Liver (tissue), 9 donors: Measurements from ENCODE around the gene DEFB131A. TPM values are rescaled to one million over a fixed set of nuclear protein-coding genes. Genes with fewer than 3 reads are reported as not detected.
"Not testable (repeated sequence)": the region's sequence is repeated elsewhere in the genome, so short reads cannot be mapped to it uniquely, and the experiment has no call there.

ENCODE experiments used
- DNase-seq: peaks from one replicate; pipeline ENCODE4 v3.0.0-alpha.2; 2017; ENCODE audit warnings: low spot score
- H3K27ac ChIP-seq, 2 donors: one replicate each; pipeline ENCODE4 v1.7.0; 2013; ENCODE audit warnings: inconsistent platforms in 2 of 2, low read length in 2 of 2, control low read depth in 1 of 2, low read depth in 1 of 2, mild to moderate bottlenecking in 1 of 2
- H3K27me3 ChIP-seq, 4 donors: one replicate each; pipeline versions ENCODE4 v1.6.1 to v1.7.0; 2013; ENCODE audit warnings: low read length in 3 of 4, inconsistent platforms in 1 of 4, mild to moderate bottlenecking in 1 of 4, moderate library complexity in 1 of 4; ENCODE audit not compliant: control insufficient read depth in 4 of 4, insufficient read depth in 4 of 4
- H3K36me3 ChIP-seq, 4 donors: one replicate each; pipeline versions ENCODE4 v1.6.1 to v1.7.0; 2013; ENCODE audit warnings: low read length in 3 of 4, mild to moderate bottlenecking in 3 of 4, low read depth in 1 of 4, moderate library complexity in 1 of 4; ENCODE audit not compliant: control insufficient read depth in 4 of 4, insufficient read depth in 3 of 4
- H3K4me1 ChIP-seq, 4 donors: one replicate each; pipeline versions ENCODE4 v1.6.1 to v1.7.0; 2013; ENCODE audit warnings: low read length in 3 of 4, mild to moderate bottlenecking in 3 of 4, moderate library complexity in 1 of 4; ENCODE audit not compliant: control insufficient read depth in 4 of 4, insufficient read depth in 4 of 4
- H3K4me3 ChIP-seq, 3 donors: one replicate each; pipeline versions ENCODE4 v1.6.1 to v1.7.0; 2013; ENCODE audit warnings: low read length in 3 of 3, control low read depth in 1 of 3, low read depth in 1 of 3, mild to moderate bottlenecking in 1 of 3
- H3K9ac ChIP-seq, 2 donors: one replicate each; pipeline ENCODE4 v1.7.0; 2013; ENCODE audit warnings: low read length in 2 of 2, mild to moderate bottlenecking in 2 of 2, moderate library complexity in 2 of 2, control low read depth in 1 of 2, low read depth in 1 of 2
- H3K9me3 ChIP-seq, 4 donors: one replicate each; pipeline versions ENCODE4 v1.6.1 to v1.7.0; 2013; ENCODE audit warnings: low read length in 3 of 4; ENCODE audit not compliant: control insufficient read depth in 4 of 4
- WGBS: extraction: QIAGEN DNeasy Blood & Tissue Kit; methylation state at CpG from one replicate; pipeline ENCODE4 v1.1.7; 2013; 5-methylcytosine and 5-hydroxymethylcytosine counted together
- polyA plus RNA-seq, 2 donors: library from polyadenylated mRNA; stranded (reverse) in 1 of 2; unstranded in 1 of 2; fragments of 200-250 nt in 1 of 2; fragments of >200 nt in 1 of 2; fragmentation: Nextera tagmentation in 1 of 2; extraction: Ambion mirVana in 1 of 2; gene quantifications; one replicate each; pipeline versions ENCODE4 v1.2.1 to v1.2.3, GENCODE V29; 2013 to 2015
- total RNA-seq, 2 donors: library from RNA; depleted of rRNA; stranded (reverse); fragments of >200 nt; gene quantifications; one replicate each; pipeline ENCODE4 v1.2.3, GENCODE V29; 2014
- donor health status: healthy.
- donor health status: healthy.
- donor health status: healthy.
- donor health status: healthy.
- donor health status: healthy.

DEFB131A gene
- total and polyA plus RNA-seq, 4 donors: not detected

DNA sequence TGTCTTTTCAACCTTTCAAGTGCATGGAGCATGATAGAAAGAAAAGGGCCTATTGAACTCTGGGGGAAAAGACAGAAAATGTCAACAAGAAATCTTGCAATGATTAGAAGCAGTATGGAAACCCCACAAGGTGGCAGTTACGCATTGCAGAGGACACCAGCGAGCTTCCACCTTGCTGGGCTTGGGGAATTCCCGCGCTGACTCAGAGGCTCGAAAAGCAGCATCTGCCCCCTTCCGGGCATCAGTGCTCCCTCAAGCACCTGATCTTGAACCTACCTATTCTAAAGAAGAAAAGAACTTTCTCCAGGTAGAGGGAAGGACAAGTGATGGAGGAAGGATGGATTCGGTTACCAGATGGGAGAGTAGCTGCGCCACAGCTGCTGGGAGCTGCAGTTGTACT, 35.3 kb downstream of the DEFB131A start:
- not testable (repeated sequence) for DNase-seq, H3K4me3 ChIP-seq, H3K27ac ChIP-seq, H3K4me1 ChIP-seq, H3K36me3 ChIP-seq, H3K9me3 ChIP-seq, H3K27me3 ChIP-seq, H3K9ac ChIP-seq
- WGBS: 65% methylated on average over 8 of the region's 8 CpGs

GRCh38 chr4:9480066-9480465, 35.9 kb downstream of the DEFB131A start:
- 83% methylated on average over 12 of the region's 12 CpGs for WGBS
- not testable (repeated sequence) for DNase-seq

GRCh38 chr4:9482871-9483270, 38.7 kb downstream of the DEFB131A start:
- H3K9me3 ChIP-seq, H3K4me1 ChIP-seq, H3K36me3 ChIP-seq, H3K27me3 ChIP-seq, DNase-seq, H3K4me3 ChIP-seq, H3K27ac ChIP-seq, H3K9ac ChIP-seq: not testable (repeated sequence)
- WGBS: 88% methylated on average over 11 of the region's 11 CpGs

More at GRCh38 chr4:9480066-9480465, 35.9 kb downstream of the DEFB131A start:
- not testable (repeated sequence) for H3K9me3 ChIP-seq, H3K9ac ChIP-seq, H3K27ac ChIP-seq, H3K4me3 ChIP-seq, H3K36me3 ChIP-seq, H3K27me3 ChIP-seq, H3K4me1 ChIP-seq

GRCh38 chr4:9483682-9484081, 39.5 kb downstream of the DEFB131A start:
- DNase-seq, H3K9me3 ChIP-seq, H3K4me3 ChIP-seq, H3K36me3 ChIP-seq, H3K27ac ChIP-seq, H3K9ac ChIP-seq, H3K4me1 ChIP-seq, H3K27me3 ChIP-seq: not testable (repeated sequence)
- 80% methylated on average over 10 of the region's 10 CpGs for WGBS

DNA sequence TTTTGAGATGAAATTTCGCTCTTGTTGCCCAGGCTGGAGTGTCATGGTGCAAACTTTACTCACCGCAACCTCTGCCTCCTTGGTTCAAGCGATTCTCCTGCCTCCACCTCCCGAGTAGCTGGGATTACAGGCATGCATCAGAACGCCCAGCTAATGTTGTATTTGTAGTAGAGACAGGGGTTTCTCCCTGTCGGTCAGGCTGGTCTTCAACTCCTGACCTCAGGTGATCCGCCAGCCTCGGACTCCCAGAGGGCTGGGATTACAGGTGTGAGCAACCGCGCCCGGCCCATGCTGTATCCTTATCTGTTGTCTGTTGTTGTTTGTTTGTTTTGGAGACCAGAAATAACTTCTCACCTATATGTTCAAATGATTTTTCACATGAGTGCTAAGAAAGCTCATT, 42.7 kb downstream of the DEFB131A start:
- H3K27ac ChIP-seq, H3K9me3 ChIP-seq, H3K36me3 ChIP-seq, DNase-seq, H3K4me3 ChIP-seq, H3K4me1 ChIP-seq, H3K9ac ChIP-seq, H3K27me3 ChIP-seq: not testable (repeated sequence)
- WGBS: 73% methylated on average over 11 of the region's 11 CpGs

GRCh38 chr4:9488796-9489195, 44.6 kb downstream of the DEFB131A start:
- not testable (repeated sequence) for H3K36me3 ChIP-seq, H3K9ac ChIP-seq, H3K27me3 ChIP-seq, H3K4me1 ChIP-seq, DNase-seq, H3K9me3 ChIP-seq, H3K4me3 ChIP-seq, H3K27ac ChIP-seq
- 79% methylated on average over 15 of the region's 15 CpGs for WGBS

GRCh38 chr4:9490496-9490895, 46.3 kb downstream of the DEFB131A start:
- H3K27me3 ChIP-seq, H3K9me3 ChIP-seq, DNase-seq, H3K4me3 ChIP-seq, H3K36me3 ChIP-seq, H3K4me1 ChIP-seq, H3K9ac ChIP-seq, H3K27ac ChIP-seq: not testable (repeated sequence)
- 49% methylated on average over 7 of the region's 7 CpGs for WGBS

DNA sequence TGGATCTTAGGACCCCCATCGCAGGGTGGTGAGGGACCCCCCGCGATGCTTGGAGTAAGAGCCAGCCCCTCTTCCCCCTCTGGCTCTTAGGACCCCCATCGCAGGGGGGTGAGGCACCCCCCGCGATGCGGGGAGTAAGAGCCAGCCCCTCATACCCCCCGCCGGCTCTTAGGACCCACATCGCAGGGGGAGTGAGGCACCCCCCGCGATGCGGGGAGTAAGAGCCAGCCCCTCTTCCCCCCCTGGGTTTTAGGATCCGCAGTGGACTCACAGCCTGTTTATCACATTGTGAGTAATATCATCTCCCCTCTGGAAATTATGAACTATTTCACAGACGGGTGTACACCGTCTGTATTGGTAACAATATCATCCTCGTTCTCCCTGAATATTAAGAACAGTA, 46.8 kb downstream of the DEFB131A start:
- H3K27me3 ChIP-seq, H3K4me1 ChIP-seq, H3K9ac ChIP-seq, H3K9me3 ChIP-seq, DNase-seq, H3K36me3 ChIP-seq, H3K4me3 ChIP-seq, H3K27ac ChIP-seq: not testable (repeated sequence)
- 82% methylated on average over 17 of the region's 17 CpGs for WGBS

DNA sequence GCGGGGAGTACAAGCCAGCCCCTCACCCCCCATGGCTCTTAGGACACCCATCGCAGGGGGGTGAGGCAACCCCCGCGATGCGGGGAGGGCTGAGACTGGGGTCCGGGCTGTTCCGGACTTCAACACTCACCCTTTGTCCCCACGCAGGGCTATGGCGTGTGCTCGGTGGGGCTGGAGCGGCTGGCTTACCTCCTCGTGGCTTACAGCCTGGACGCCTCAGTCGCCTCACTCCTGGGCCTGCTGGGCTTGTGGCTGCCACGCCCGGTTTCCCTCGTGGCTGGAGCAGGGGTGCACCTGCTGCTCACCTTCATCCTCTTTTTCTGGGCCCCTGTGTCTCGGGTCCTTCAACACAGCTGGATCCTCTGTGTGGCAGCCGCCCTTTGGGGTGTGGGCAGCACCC, 49.4 kb downstream of the DEFB131A start:
- H3K36me3 ChIP-seq, H3K9me3 ChIP-seq, H3K27ac ChIP-seq, H3K4me3 ChIP-seq, H3K4me1 ChIP-seq, H3K9ac ChIP-seq, H3K27me3 ChIP-seq, DNase-seq: not testable (repeated sequence)
- WGBS: 77% methylated on average over 19 of the region's 19 CpGs
